ENCODE measurements around the gene CDKN1A.

Gene CDKN1A

DNA sequence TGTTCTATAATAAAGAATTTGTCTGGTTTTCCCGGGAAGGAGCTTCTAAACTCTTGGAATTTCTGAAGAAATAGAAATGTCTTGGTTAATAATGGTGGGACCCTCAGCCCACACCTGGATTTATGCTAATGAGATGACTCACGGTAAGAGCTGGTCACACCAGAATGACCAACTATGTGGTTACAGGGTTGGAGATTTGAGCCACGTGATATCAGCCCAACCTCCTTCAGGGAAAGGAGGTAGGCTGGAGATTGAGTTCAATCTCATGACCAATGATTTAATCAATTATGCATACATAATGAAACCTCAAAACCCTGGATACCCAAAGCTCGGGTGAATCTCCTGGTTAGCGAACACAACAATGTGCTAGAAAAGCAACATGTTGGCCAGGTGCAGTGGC is 22.1 kb upstream of the CDKN1A start:
- no peak for DNase-seq

DNA sequence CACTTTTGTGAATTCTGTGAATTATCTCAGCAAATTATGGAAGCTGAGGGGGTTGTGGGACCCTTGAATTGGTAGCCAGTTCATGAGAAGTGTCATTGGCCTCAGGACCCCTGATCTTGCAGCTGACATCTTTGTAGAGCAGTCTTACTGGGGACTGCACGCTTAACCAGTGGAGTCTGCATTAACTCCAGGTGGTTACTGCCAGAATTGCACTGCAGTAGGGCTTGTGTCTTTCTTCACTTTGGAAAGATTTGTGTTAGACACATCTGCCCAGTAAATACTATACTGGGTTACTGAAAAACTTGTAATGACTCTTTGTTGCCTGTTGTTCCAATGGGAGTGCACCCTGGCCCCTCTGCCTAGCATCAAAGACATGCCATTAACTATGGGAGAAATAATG is 21.2 kb upstream of the CDKN1A start:
- DNase-seq = no peak

DNA sequence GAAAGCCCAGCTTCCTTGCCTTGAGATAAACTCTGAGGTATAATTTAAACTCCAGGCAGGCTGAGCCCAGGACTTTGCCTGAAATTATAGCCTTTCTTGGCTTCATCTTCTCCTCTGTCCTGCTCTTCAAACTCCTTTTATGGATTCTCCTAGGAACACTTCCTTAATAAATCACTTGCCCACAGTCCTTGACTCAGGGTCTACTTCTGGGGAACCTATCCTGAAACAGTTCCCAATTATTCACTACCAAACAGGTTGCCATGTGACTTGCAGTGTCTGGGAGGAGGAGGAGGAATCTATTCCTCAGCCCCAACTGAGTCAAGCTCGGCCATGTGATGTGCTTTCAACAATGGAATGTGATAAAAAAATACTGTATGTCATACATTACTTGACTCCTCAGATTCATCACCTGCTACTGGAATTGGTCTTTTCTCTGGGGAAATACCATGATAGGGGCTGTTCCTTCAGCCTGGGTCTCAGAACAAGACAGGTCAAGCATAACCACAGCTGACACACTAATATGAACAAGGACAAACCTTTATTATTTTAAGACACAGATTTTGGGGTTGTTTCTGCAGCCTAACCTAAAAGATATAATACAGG is 20.5 kb upstream of the CDKN1A start:
- DNase-seq = no peak

DNA sequence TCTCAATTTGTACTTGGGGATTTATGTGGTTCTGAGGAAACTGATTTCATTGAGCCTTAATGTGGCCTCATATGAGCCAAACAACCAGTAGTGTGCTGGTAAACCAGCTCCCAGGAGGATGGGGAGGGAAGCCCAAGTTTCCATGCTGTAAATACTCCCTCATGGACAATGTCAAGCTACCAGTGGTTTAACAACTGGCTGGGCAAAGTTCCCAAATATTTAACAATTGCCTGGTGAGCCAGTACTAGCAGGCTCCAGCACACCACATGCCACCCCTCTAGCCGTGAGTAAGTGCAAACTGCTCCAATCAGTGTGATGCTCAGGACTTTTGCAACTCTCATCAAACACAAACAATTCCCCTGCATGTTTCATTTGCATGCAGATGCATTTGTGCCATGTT is 19.2 kb upstream of the CDKN1A start:
- no peak for DNase-seq

DNA sequence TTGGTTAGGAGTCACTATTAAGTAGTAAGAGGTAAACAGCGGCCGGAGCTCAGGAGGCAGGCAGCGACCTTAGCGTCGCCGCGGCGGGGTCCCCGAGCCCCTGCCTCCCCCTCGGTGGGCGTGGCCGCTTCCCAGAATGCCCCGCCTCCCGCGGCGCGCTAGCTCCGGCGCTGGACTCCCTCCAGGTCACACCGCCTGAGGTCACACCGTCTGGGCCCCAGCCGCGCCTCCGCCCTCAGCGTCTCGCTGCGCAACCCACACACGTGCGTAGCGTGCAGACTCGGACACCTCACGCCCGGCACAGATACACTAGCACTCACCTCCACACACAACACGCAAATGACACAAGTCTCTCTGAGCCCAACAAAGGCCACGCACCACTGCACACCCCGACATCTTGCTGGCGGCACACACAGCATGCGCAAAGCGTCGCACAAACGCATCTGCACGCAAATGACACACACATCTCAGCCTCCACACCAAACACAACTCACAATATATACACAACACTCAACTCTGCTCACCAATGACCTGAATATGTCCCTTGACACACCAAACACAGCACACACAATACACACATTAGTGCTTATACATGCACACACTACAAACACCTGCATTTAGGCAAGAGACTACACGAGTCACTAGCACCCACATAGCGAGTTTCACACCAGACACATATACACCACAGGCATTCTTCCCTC is 17.6 kb upstream of the CDKN1A start:
- no peak for DNase-seq

DNA sequence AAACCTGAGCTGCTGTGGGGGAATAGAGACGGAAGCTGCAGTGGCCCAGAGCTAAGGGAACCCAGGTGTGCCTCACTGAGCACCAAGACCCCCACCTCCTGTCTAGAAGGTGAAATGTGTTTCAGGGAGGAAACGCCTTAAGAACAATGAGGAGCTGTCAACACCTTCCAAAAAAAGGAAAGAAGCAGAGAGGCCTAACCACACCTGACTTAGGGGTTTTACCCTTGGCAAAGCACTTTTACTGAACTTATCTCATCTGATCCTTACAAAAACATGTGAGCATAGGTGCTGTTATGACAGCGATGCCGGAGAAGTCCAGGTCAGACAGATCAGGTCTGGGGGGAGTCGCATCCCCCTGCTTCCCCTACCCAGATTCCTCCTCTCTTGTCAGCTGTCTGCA is 16.1 kb upstream of the CDKN1A start:
- no peak for DNase-seq

DNA sequence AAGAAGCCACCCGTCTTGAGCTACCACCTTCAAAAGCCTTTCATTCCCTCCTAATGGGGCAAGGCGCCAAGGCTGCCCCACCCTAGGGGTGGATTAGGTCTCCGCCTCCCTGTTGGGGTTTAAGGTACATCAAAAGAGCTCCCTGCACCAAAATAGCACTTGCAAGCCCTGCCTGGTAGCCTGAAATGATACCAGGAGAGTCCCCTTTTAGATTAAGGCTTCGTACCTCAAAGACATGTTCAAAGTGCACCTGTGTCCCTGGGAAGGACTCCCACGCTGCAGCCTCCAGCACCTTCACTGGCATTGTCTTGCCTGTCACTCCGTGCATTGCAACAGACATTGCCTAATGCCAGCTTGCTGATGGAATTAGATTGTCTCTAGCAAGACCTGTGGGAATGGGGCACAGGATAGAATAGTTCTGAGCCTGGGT is 15.7 kb upstream of the CDKN1A start:
- no peak for DNase-seq

DNA sequence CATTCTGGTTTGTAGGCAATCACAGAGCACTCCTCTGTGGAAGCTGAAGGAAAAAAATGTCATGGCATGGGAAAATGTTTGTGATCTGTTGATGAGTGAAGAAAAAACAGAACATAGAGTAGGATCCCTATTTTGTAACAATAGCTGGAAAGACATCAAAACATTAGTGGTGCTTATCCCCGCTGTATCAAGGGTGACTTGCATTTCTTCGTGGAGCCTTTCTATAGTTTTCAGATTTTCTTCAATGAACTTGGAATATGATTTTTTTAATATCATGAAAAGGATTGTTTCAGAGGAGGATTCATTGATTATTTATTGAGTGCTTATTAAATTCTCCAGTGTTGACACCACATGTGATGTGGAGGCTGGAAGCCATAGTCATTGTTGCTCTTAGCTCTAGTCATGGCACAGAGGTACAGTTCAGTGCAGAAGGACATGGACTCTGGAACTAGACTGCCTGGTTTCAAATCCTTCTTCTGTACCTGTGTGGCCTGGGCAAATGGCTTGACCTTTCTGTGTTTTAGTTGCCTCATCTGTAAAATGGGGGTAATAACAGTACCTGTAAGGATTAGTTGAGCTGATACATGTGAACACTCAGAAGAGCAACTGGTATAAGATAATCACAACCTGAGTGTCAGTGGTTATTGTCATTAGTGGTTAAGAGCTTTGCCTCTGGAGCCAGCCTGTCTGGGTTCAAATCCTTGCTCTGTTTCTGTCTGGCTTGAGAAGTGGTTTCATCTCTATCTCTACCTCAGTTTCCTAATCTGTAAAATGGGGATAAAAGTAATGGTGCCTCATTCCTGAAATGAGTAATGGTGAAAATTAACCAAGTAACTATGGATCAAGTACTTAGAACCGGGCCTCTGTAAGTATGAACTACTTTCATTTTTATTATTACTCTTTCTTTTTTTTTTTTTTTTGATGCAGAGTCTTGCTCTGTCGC is 14.7 kb upstream of the CDKN1A start:
- no peak for DNase-seq

DNA sequence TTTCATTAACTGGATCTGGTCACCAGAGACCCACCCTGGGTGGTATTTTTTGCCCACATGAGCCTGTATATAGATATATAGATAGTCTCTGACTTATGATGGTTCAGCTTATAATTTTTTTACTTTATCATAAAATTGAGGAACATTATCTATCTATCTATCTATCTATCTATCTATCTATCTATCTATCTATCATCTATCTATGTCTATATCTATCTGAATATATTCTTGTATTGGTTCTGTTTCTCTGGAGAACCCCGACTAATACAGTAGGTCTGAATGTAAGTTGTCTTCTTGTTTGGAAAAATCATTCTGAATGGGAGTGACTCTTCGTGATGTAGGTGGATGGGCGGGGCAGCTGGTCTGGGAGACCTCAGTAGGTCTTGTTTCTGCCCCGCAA is 13.3 kb upstream of the CDKN1A start:
- no peak for DNase-seq

DNA sequence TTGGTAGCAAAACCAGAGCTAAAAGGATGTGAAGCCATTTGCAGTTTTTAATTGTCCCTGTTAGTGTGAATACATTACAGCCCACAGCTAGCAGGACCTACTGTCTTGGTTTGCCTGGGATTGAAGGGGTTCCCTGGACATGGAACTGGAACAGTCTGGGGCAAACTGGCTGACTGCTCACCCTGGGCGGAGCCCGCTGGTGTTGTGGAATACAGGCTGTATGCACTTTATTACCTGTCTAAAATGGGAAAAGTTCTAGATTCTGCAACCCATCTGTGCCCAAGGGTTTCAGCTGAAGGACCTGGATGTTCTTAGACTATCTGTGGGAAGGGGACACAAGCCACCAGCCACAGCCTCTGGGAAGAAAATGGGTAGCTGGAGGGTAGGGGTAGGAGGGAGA is 12.2 kb upstream of the CDKN1A start:
- no peak for DNase-seq

DNA sequence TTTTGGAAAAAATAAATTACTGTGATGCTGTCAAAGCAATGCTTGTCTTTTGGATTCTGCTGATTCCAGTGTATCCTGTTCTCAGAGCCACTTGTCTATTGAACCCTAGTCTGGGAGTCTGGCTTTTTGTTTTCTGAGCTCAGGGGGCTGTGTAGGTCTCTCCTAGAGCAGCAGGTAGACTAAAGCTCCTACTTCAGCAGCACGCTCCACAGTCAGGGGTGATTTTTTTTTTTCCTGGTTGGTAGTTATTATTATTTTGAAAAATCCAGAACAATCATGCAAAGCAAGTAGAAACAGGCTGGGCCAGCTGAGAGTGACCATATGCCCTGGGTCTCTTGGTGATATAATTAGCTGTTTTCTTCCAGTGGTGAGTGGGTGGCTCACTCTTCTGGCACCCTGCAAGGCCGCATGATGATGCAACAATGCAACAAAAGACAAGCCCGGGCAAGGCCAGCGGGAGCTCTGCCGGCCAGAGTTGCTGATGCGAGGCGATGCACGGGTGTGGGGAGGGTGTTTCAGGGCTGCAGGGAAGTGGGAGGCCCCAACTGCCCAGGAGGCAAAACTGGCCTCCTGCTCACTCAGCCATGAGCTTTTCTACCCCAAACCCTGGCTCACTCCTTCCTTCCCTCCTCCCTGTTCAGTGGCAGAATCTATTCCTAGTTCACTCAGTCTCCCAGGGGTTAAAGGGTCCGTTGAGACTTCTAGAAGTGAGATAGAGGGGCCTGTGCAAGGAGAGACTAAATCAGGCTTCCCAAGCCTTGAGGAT is 11.5 kb upstream of the CDKN1A start:
- DNase-seq = no peak

DNA sequence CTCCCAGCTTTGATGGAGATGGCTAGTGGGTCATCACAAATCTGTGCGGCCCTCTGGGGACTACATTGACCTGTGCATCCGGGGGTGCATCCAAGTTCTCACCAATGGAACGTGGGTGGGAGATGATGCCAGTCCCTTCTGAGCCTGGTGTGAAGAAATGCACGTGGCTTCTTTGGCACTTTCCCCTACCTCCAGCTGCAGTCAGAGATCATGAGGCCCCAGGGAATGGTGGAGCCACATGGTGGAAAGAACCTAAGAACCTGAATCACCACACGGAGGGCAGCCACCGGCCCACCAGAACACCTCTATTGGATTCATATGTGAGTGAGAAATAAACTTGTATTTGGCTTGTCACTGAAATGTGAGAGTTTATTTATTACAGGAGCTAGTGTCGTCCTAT is 9.9 kb upstream of the CDKN1A start:
- no peak for DNase-seq

DNA sequence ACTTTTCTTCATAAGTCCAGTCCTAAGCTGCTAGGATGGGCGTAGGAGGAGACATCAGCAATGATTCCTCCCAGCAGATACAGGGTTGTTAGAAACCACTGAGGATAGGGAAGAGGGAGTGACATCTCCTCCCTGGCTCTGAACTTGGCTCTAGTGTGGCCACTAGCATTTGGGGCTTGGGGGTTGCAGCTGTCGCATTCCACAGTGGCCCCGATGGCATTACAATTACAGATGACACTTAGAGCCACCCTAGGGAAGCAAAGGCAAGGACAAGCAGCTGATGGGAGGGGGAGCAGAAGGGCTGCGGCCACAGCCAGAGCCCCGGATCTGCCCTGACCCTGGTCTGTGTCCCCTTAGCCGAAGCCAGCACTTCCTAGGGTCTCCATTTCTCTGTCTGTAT is 9.5 kb upstream of the CDKN1A start:
- DNase-seq = no peak

DNA sequence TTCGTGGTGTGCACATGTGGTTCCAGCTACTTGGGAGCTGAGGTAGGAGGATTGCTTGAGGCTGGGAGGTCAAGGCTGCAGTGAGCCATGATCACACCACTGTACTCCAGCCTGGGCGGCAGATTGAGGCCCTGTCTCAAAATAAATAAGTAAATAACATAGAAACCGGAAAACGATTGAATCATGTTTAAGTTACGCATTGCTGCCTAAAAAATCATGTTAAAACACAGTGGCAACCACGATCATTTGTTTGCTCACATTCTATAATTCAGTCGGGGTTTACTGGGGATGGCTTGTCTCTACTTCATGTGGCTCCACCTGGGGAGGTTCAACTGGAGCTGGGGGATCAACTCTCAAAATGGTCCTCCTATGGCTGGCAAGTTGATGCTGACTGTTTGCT is 8.2 kb upstream of the CDKN1A start:
- DNase-seq = no peak

DNA sequence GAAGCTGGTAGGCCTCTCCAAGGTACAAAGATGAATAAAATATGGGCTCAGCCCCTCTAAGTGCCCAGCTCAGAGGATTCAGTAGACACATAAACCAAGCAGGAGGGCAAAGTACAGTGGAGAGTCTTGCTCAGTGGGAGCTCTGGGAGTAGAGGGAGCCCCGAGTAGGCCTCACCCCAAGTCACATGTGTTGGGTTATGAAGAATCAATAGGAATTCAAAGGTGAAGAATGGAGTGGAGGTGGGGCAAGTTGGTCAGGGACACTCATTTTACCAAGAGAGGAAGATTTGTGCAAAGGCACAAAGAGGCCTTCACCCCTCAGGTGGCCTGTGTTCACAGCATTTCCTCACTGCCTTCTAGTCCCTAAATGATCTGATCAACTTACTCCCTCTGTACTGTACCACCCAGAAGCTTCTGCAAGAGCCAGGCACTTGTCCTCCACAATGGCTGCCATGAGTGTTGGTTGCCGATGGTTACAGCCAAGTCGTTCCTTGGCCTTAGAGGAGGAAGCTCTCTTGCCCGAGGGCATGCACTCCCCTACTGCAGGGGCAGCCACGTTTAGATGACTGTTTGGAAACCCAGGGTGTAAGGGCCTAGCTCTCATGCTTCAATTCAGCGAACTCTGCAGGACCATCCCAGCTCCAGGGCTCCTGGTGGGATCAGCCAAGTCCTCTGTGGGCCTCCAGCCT is 6.7 kb upstream of the CDKN1A start:
- no peak for DNase-seq

DNA sequence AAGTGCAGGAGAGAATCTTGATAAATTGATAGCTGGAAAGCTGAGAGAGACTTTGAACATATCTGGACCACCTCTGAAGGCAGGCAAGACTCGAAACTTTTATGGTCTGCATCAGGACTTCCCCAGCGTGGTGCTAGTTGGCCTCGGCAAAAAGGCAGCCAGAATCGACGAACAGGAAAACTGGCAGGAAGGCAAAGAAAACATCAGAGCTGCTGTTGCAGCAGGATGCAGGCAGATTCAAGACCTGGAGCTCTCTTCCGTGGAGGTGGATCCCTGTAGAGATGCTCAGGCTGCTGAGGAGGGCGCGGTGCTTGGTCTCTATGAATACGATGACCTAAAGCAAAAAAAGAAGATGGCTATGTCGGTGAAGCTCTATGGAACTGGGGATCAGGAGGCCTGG is 4.6 kb upstream of the CDKN1A start:
- no peak for DNase-seq

DNA sequence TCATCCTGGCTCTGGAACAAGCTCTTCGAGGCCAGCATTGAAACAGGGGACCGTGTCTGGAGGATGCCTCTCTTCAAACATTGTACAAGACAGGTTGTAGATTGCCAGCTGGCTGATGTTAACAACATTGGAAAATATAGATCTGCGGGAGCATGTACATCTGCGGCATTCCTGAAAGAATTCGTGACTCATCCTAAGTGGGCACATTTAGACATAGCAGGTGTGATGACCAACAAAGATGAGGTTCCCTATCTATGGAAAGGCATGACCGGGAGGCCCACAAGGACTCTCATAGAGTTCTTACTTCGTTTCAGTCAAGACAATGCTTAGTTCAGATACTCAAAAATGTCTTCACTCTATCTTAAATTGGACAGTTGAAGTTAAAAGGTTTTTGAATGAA is 3.6 kb upstream of the CDKN1A start:
- no peak for DNase-seq

DNA sequence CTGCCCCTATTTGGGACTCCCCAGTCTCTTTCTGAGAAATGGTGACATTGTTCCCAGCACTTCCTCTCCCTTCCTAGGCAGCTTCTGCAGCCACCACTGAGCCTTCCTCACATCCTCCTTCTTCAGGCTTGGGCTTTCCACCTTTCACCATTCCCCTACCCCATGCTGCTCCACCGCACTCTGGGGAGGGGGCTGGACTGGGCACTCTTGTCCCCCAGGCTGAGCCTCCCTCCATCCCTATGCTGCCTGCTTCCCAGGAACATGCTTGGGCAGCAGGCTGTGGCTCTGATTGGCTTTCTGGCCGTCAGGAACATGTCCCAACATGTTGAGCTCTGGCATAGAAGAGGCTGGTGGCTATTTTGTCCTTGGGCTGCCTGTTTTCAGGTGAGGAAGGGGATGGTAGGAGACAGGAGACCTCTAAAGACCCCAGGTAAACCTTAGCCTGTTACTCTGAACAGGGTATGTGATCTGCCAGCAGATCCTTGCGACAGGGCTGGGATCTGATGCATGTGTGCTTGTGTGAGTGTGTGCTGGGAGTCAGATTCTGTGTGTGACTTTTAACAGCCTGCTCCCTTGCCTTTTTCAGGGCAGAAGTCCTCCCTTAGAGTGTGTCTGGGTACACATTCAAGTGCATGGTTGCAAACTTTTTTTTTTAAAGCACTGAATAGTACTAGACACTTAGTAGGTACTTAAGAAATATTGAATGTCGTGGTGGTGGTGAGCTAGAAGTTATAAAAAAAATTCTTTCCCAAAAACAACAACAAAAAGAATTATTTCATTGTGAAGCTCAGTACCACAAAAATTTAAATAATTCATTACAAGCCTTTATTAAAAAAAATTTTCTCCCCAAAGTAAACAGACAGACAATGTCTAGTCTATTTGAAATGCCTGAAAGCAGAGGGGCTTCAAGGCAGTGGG is 2.1 kb upstream of the CDKN1A start:
- DNase-seq = no peak

DNA sequence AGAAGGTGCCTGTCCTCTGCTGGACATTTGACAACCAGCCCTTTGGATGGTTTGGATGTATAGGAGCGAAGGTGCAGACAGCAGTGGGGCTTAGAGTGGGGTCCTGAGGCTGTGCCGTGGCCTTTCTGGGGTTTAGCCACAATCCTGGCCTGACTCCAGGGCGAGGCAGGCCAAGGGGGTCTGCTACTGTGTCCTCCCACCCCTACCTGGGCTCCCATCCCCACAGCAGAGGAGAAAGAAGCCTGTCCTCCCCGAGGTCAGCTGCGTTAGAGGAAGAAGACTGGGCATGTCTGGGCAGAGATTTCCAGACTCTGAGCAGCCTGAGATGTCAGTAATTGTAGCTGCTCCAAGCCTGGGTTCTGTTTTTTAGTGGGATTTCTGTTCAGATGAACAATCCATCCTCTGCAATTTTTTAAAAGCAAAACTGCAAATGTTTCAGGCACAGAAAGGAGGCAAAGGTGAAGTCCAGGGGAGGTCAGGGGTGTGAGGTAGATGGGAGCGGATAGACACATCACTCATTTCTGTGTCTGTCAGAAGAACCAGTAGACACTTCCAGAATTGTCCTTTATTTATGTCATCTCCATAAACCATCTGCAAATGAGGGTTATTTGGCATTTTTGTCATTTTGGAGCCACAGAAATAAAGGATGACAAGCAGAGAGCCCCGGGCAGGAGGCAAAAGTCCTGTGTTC is 1.3 kb upstream of the CDKN1A start:
- no peak for DNase-seq

DNA sequence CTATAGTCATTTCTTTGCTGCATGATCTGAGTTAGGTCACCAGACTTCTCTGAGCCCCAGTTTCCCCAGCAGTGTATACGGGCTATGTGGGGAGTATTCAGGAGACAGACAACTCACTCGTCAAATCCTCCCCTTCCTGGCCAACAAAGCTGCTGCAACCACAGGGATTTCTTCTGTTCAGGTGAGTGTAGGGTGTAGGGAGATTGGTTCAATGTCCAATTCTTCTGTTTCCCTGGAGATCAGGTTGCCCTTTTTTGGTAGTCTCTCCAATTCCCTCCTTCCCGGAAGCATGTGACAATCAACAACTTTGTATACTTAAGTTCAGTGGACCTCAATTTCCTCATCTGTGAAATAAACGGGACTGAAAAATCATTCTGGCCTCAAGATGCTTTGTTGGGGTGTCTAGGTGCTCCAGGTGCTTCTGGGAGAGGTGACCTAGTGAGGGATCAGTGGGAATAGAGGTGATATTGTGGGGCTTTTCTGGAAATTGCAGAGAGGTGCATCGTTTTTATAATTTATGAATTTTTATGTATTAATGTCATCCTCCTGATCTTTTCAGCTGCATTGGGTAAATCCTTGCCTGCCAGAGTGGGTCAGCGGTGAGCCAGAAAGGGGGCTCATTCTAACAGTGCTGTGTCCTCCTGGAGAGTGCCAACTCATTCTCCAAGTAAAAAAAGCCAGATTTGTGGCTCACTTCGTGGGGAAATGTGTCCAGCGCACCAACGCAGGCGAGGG is 594 bp upstream of the CDKN1A start:
- DNase-seq = no peak
